ENCODE data around the gene HS6ST2.

HS6ST2 gene

GRCh38 chrX:132818638-132819037 is 139.8 kb downstream of the HS6ST2 start:
- TF ChIP-seq CTCF (IDR thresholded peaks at IDR 0.05; ENCODE audit: low read depth, low read length) = no peak
- Histone ChIP-seq H3K27ac (no peak overlapping the region), H3K9me3 (ENCODE audit: severe bottlenecking) (no peaks in the 10 kb centered on the region), H3K27me3 (ENCODE audit: insufficient read depth, low read depth, severe bottlenecking) (peaks cover 50% of the 10 kb centered on the region), H3K36me3 (no peaks in the 10 kb centered on the region), H3K4me3 (ENCODE audit: low read depth, low read length) (no peak overlapping the region)
- DNase-seq = no peak

- Histone ChIP-seq H3K4me3 (ENCODE audit: low read depth, low read length) (no peak overlapping the region), H3K27me3 (ENCODE audit: insufficient read depth, low read depth, severe bottlenecking) (peaks cover 43% of the 10 kb centered on the region), H3K36me3 (no peaks in the 10 kb centered on the region), H3K27ac (no peak overlapping the region), H3K9me3 (ENCODE audit: severe bottlenecking) (no peaks in the 10 kb centered on the region)
- TF ChIP-seq CTCF (IDR thresholded peaks at IDR 0.05; ENCODE audit: low read depth, low read length) = no peak
- DNase-seq = no peak
These were observed 142.8 kb downstream of the HS6ST2 start for GRCh38 chrX:132815643-132816042.

GRCh38 chrX:132810964-132811712 is 147.3 kb downstream of the HS6ST2 start:
- H3K9me3 ChIP-seq (ENCODE audit: severe bottlenecking) = no peaks in the 10 kb centered on the region
- H3K4me3 ChIP-seq (ENCODE audit: low read depth, low read length) = no peak overlapping the region
- TF ChIP-seq CTCF (IDR thresholded peaks at IDR 0.05; ENCODE audit: low read depth, low read length) = no peak
- no peaks in the 10 kb centered on the region for H3K36me3 ChIP-seq
- no peak overlapping the region for H3K27ac ChIP-seq
- DNase-seq = no peak
- H3K27me3 ChIP-seq (ENCODE audit: insufficient read depth, low read depth, severe bottlenecking) = peaks cover 46% of the 10 kb centered on the region

GRCh38 chrX:132810488-132810887 is 147.9 kb downstream of the HS6ST2 start:
- Histone ChIP-seq H3K36me3 (no peaks in the 10 kb centered on the region), H3K9me3 (ENCODE audit: severe bottlenecking) (no peaks in the 10 kb centered on the region), H3K27me3 (ENCODE audit: insufficient read depth, low read depth, severe bottlenecking) (peaks cover 51% of the 10 kb centered on the region), H3K4me3 (ENCODE audit: low read depth, low read length) (no peak overlapping the region), H3K27ac (no peak overlapping the region)
- DNase-seq = no peak
- TF ChIP-seq CTCF (IDR thresholded peaks at IDR 0.05; ENCODE audit: low read depth, low read length) = no peak

GRCh38 chrX:132809581-132809980 is 148.8 kb downstream of the HS6ST2 start:
- no peak for DNase-seq
- no peak overlapping the region for H3K4me3 ChIP-seq (ENCODE audit: low read depth, low read length)
- no peaks in the 10 kb centered on the region for H3K9me3 ChIP-seq (ENCODE audit: severe bottlenecking)
- TF ChIP-seq CTCF (IDR thresholded peaks at IDR 0.05; ENCODE audit: low read depth, low read length) = no peak
- H3K27me3 ChIP-seq (ENCODE audit: insufficient read depth, low read depth, severe bottlenecking) = peaks cover 57% of the 10 kb centered on the region
- no peaks in the 10 kb centered on the region for H3K36me3 ChIP-seq
- no peak overlapping the region for H3K27ac ChIP-seq
